ENCODE data around the gene PIGR.

The PIGR gene

GRCh38 chr1:206960676-206961386 is 14.6 kb upstream of the PIGR start:
- DNase-seq = no peak

GRCh38 chr1:206958144-206958543 is 11.9 kb upstream of the PIGR start:
- no peak for DNase-seq

GRCh38 chr1:206957639-206958038 is 11.4 kb upstream of the PIGR start:
- no peak for DNase-seq

- DNase-seq = no peak
Observed at GRCh38 chr1:206955476-206956451, 9.5 kb upstream of the PIGR start.

GRCh38 chr1:206954459-206955342 is 8.4 kb upstream of the PIGR start:
- DNase-seq = no peak

- no peak for DNase-seq
Observed at GRCh38 chr1:206953626-206954025, 7.4 kb upstream of the PIGR start.

GRCh38 chr1:206953126-206953525 is 6.9 kb upstream of the PIGR start:
- no peak for DNase-seq

- no peak for DNase-seq
Observed at GRCh38 chr1:206952171-206952570, 5.9 kb upstream of the PIGR start.

GRCh38 chr1:206951318-206952100 is 5.2 kb upstream of the PIGR start:
- DNase-seq = no peak

GRCh38 chr1:206949641-206950040 is 3.4 kb upstream of the PIGR start:
- DNase-seq = no peak

GRCh38 chr1:206949208-206949607 is 2.9 kb upstream of the PIGR start:
- no peak for DNase-seq

- DNase-seq = no peak
Observed at GRCh38 chr1:206947255-206947654, 989 bp upstream of the PIGR start.

- DNase-seq = no peak
Observed at GRCh38 chr1:206945779-206946178, 487 bp downstream of the PIGR start.

GRCh38 chr1:206944703-206945102 is 1.6 kb downstream of the PIGR start:
- DNase-seq = no peak

GRCh38 chr1:206941766-206942418 is 4.4 kb downstream of the PIGR start:
- no peak for DNase-seq

- DNase-seq = no peak
Observed at GRCh38 chr1:206940588-206940936, 5.7 kb downstream of the PIGR start.

- DNase-seq = no peak
Observed at GRCh38 chr1:206939841-206940587, 6.3 kb downstream of the PIGR start.

- DNase-seq = no peak
Observed at GRCh38 chr1:206939131-206939530, 7.1 kb downstream of the PIGR start.

GRCh38 chr1:206937425-206937824 is 8.8 kb downstream of the PIGR start:
- DNase-seq = no peak

- DNase-seq = no peak
Observed at GRCh38 chr1:206935491-206936067, 10.7 kb downstream of the PIGR start.
